ENCODE data around the gene PPARG.

PPARG gene

DNA sequence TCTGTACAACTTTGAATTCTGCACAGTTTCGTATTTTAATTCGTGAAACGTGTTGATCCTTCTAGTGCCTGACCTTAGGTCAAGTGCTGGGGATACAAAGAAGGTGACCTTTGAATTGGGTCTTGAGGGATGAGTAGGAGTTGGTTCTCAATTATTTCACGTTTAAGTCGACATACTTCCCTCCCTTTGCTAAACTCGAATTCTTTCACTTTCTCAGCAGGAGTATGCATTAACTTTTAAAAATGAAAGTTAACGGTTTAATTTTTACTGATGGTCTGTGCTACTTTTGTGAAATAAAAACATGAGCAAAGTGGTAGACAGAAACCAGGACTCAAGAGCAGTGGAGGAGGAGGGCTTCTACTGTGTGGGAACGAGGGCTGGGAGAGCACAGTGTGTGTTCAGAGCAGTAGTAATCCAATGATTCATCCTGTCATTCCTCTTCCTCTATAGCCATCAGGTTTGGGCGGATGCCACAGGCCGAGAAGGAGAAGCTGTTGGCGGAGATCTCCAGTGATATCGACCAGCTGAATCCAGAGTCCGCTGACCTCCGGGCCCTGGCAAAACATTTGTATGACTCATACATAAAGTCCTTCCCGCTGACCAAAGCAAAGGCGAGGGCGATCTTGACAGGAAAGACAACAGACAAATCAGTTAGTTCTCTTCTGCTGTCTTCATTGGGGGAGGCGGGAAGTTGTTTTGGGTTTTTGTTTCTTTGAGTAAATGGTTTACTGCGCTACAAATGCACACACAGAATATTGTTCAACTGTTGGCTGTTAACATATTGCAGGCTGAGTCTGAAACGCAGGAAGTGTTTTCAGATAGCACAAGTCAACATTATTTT is 116.8 kb downstream of the PPARG start:
- in situ Hi-C loops (cut with MboI; ENCODE audit: low sequenced_read_pairs): no loop called here

DNA sequence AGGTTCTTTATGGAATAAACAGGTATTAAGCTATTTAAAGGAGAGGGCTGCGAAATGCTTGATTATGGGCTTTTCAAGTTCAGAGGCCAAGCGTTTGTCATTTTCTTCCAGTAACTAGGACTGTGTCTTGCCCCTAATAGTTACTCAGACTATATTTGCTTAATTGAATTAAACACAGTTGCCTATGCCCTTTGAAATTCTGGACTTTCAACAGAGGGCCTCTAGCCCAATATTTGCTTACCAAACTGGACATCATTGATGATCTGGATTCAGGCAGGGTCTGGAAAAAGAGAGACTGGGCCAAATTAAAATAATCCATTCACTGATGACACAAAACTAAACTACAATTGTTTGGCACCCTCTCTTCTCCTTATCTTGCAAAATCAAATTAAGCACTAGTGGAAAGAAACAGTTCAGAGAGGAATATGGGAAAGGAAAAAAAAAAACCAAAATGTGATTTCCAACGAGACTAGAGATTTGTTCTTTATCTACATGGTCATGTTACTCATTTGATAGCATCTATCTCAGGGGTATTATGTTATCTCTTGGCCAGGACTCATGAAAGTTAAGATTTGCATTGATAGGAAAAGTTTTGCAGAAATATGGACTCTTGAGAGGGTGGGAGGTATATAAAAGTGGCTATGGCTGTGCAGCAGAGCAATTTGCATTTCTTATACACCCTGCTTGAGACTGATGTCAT is 120.3 kb downstream of the PPARG start:
- in situ Hi-C loops (cut with MboI; ENCODE audit: low sequenced_read_pairs): no loop called here

DNA sequence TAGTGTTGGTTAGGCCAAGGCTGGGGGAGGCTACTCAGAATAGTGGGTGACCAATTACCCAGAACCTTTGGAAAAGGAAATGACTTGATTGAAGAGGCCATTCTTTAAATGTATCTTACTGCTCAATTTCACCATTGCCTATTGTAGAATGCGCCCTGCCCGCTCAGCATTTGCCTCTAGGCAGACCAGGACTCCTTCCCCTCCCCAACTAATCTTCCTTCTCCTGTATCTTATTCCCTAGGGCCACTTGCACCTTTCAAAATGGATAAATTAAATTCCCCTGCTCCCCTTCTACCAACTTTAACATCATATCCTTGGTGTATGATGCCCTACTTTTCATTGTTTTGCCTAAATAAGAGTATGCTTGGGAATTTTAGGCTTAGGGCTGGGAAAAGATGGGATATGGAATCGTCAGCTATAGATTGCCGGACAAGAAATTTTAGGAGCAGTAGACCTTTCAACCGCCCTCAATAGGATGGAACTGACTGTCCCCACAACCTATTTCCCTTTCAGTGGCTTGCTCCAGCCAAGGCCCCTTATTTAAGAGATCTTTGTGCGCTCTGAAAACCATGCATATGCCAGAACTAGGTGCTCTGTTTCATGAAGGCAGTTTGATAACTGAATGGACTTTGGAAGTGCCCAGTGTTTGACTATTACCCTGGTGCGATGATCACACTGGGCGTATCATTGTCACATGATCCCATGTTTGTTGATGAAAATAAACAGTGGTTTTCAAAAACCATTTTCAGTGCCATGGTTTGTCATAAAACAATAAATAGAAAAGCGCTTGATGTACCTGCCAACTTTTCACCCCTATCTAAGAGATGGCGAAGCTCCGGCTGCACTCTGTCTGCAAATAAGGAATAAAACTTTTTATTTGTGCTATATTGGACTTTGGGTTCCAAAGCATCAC is 121.1 kb downstream of the PPARG start:
- in situ Hi-C loops (cut with MboI; ENCODE audit: low sequenced_read_pairs): no loop called here

- in situ Hi-C loops (cut with MboI; ENCODE audit: low sequenced_read_pairs): no loop called here
Observed at GRCh38 chr3:12413721-12414255, 124.9 kb downstream of the PPARG start.

DNA sequence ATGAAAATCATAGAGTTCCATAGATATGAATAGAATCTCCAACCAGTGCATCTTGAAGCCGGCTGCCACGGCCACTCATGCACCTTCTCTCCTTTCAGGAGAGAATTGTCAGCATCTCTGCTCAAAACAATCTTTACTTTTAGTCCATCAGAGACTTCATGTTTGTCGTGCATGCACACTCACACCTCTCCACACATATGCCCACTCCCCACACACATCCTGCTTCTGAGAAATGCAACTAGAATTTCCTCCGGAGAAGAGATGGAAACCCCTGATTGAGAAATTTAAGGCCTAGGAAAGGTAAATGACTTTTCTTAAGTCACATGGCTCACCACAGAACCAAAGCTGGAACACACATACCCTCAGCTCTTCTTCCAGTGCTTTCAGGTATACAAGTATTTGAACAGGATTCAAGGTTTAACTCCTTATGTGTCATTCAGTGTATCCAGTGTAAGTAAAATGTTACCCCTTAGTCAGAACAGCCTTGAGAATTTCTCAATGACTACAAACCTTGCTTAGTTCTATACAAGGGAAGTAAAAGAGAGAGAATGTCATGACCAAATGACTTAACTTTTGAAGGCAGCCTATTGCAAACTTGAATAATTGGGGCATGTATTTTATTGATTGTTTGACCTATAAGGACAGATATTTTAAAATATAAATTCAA is 126.3 kb downstream of the PPARG start:
- in situ Hi-C loops (cut with MboI; ENCODE audit: low sequenced_read_pairs): no loop called here

- in situ Hi-C loops (cut with MboI; ENCODE audit: low sequenced_read_pairs): no loop called here
Observed at GRCh38 chr3:12416731-12417130, 127.9 kb downstream of the PPARG start.

DNA sequence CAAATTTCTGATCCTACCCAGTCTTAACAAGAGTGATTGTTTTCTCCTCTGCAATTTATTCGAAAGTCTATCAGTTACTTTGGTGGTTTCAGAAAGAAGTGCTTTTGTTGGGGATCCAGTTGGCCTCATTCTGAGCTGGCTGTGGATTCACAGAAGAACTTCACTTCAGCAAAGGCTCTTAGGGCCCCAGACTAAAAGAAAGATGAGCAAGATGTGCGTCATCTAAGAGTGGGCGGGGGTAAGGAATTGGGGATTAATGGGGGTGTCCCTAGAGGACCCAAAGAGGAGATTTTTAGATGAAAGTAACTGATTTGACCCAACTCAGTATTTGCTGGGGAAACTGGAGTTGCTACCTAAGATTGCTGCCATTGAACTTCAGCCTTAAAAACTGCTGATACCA is 131.5 kb downstream of the PPARG start:
- in situ Hi-C loops (cut with MboI; ENCODE audit: low sequenced_read_pairs): no loop called here

GRCh38 chr3:12421132-12421531 is 132.3 kb downstream of the PPARG start:
- in situ Hi-C loops (cut with MboI; ENCODE audit: low sequenced_read_pairs): no loop called here

GRCh38 chr3:12423131-12423530 is 134.3 kb downstream of the PPARG start:
- in situ Hi-C loops (cut with MboI; ENCODE audit: low sequenced_read_pairs): no loop called here

- in situ Hi-C loops (cut with MboI; ENCODE audit: low sequenced_read_pairs): no loop called here
Observed at GRCh38 chr3:12423918-12424630, 135.2 kb downstream of the PPARG start.

DNA sequence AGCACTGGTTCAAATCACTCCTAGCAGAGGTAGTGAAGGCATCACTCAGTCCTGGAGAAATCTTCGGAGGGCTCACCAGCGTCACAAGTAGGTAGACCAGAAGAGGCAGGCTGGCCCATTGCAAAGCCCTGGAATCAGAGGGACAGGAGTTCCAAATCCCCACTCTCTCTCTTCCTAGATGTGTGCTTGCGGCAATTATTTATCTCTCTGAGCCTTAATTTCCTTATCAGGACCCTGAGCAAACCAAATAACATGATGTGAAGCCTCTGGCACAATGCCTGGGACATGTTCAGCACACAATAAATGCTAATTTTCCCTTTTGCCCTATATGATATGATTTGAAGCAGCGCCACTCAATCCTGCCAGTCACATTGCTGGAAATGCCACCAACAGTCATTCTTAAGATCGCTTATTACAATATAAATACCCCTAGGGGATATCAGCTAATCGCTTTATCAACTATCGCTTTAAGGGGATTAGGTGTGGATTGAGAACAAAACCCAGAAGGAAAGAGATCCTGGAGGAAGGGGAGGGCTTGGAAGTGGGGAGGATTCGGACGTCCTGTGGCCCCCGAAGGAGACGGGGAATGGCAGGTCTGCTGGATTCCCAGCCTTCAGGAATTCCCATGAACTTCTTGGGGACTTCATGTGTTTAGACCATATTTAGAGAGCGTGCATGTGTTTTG is 135.9 kb downstream of the PPARG start:
- in situ Hi-C loops (cut with MboI; ENCODE audit: low sequenced_read_pairs): no loop called here

DNA sequence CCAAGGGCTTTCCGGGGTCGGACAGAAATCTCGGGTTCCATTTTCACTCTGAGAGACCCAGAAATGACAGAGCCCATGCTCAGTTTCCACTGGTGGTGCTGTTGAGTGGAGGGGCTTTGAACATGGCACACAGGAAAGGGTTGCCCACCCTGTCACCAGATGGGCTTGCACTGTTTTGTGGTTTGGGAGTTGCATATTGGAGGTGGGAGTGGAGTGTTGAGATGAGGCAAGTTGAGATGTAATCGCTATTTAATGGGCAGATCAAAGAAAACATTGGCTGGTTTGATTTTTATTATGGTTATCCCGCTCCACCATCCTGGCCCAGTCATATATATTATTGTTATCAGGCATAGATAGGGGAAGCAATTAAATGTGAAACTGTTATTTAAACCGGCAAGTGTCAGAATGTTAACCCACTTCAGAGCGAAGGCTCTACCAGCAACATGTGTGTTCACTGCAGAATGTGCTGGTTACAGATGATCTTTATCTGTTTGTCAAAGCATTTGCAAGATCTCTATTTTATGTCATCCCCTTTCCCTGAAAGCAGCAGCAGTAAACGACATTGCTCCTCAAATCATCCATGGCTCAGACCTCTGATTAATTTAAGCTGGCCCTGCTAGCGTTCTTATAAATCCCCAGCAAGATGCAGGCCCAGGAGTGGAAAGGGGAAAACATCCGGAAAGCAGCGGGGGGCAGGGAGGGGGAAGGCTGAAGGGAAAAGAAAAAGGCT is 137.1 kb downstream of the PPARG start:
- in situ Hi-C loops (cut with MboI; ENCODE audit: low sequenced_read_pairs): no loop called here

GRCh38 chr3:12427551-12427950 is 138.7 kb downstream of the PPARG start:
- in situ Hi-C loops (cut with MboI; ENCODE audit: low sequenced_read_pairs): no loop called here

- in situ Hi-C loops (cut with MboI; ENCODE audit: low sequenced_read_pairs): no loop called here
Observed at GRCh38 chr3:12428126-12428525, 139.3 kb downstream of the PPARG start.

DNA sequence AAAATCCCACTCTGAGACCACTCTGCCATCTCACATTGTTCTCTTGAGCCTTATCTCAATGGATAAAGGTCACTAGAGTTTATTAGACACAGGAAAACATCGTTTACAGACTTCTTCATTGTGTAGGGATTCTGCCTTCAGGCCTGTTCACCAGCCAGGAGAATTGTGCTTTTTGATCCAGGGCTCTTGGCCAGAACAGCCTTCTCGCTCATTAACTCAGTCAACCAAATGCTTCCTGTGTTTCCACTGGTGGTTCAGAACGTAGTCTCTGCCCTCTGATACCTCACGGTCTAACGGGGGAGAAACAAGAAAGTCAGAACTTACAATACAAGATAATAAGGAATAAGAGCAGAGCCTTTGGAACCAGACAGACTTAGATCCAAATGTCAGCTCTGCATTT is 141.2 kb downstream of the PPARG start:
- in situ Hi-C loops (cut with MboI; ENCODE audit: low sequenced_read_pairs): no loop called here

DNA sequence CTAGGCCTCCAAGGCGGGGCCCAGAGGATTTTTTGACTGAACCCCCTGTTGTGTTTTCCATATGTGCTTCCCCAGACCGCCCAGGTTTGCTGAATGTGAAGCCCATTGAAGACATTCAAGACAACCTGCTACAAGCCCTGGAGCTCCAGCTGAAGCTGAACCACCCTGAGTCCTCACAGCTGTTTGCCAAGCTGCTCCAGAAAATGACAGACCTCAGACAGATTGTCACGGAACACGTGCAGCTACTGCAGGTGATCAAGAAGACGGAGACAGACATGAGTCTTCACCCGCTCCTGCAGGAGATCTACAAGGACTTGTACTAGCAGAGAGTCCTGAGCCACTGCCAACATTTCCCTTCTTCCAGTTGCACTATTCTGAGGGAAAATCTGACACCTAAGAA is 145.0 kb downstream of the PPARG start:
- in situ Hi-C loops (cut with MboI; ENCODE audit: low sequenced_read_pairs): no loop called here

- in situ Hi-C loops (cut with MboI; ENCODE audit: low sequenced_read_pairs): no loop called here
Observed at GRCh38 chr3:12436514-12437220, 147.8 kb downstream of the PPARG start.

GRCh38 chr3:12437221-12437605 is 148.3 kb downstream of the PPARG start:
- in situ Hi-C loops (cut with MboI; ENCODE audit: low sequenced_read_pairs): no loop called here

Data from HL-60/S4 (cell line).